Fibroblast of villous mesenchyme (primary cell): ENCODE measurements around the gene SOX5. TPM values are rescaled to one million over a fixed set of nuclear protein-coding genes. Genes with fewer than 3 reads are reported as not detected.

Experiments used
- DNase-seq: peaks from one replicate; pipeline ENCODE4 v3.0.0-alpha.2; 2010; ENCODE audit warnings: low read depth
- H3K4me3 ChIP-seq: 2 replicates; pipeline ENCODE4 v1.5.1; 2011; ENCODE audit warnings: low read depth, mild to moderate bottlenecking, low read length
- total RNA-seq: library from RNA; depleted of rRNA; stranded (reverse); fragments of >200 nt; gene quantifications from 2 replicates; pipeline ENCODE4 v1.2.3, GENCODE V29; 2012
- TF ChIP-seq, protein P1 (sequence below): IDR thresholded peaks from 2 replicates; pipeline ENCODE4 v1.5.1; 2012; ENCODE audit warnings: low read depth, mild to moderate bottlenecking, low read length; ENCODE audit not compliant: insufficient read depth

Gene SOX5
- total RNA-seq, 1 donor: 13.8 TPM

- no peak for DNase-seq
- H3K4me3 ChIP-seq: no peak overlapping the region
- TF ChIP-seq, protein P1, sequence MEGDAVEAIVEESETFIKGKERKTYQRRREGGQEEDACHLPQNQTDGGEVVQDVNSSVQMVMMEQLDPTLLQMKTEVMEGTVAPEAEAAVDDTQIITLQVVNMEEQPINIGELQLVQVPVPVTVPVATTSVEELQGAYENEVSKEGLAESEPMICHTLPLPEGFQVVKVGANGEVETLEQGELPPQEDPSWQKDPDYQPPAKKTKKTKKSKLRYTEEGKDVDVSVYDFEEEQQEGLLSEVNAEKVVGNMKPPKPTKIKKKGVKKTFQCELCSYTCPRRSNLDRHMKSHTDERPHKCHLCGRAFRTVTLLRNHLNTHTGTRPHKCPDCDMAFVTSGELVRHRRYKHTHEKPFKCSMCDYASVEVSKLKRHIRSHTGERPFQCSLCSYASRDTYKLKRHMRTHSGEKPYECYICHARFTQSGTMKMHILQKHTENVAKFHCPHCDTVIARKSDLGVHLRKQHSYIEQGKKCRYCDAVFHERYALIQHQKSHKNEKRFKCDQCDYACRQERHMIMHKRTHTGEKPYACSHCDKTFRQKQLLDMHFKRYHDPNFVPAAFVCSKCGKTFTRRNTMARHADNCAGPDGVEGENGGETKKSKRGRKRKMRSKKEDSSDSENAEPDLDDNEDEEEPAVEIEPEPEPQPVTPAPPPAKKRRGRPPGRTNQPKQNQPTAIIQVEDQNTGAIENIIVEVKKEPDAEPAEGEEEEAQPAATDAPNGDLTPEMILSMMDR: no peak
Measured at GRCh38 chr12:23600919-23601318, 348.6 kb downstream of the SOX5 start.

DNA sequence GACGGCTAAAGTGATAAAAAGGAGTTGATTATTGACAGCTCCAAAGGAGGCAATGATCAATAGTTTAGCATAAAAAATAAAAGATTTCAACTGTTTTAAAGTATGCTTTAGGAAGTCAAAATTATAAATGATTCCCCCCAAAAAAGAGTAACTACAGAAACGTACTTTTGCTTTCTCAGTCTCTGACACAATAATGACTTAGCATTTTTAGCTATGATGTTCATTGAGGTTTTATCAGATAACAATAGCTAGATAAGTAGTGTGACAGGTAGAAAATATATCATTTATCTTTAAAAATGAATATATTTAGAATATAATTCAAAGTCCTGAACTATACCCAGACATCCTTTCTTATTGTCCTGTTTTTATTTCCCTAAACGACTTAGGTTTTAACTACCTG lies 352.9 kb downstream of the SOX5 start:
- no peak overlapping the region for H3K4me3 ChIP-seq
- DNase-seq: no peak
- TF ChIP-seq, protein P1: no peak

DNA sequence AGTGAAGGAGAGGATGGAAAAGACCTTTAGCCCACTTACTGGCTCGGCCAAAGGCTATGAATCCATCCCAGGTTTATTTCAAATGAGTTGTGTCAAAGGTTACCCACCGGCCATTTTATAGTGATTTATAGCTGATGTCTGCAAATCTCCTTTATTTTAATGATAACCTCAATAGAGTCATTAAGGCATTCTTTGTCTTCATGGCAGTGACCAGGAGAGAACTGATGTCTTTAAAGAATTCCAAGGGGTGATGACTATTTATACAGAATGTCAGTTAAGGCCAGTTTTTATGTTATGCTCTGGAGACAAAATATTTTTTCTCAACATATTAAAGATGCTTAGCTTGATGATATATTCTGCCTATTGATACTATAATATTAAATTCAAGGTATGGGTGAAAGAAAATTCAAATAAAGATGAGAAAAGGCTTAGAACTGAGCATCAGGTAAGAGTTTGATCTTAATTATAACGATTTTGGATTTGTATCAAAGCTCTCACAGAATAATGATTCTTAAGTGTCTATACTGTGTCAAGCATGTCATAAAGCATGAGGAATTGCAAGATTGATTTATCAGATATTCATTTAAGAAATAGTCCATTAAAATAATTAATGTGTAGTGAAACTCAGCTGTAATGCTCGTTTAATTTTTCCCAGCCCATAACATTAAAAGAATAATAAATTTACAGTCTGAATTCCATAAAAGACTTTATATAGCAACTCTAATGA lies 361.5 kb downstream of the SOX5 start:
- TF ChIP-seq, protein P1: no peak
- DNase-seq: no peak
- no peak overlapping the region for H3K4me3 ChIP-seq

GRCh38 chr12:23585782-23586163 lies 363.7 kb downstream of the SOX5 start:
- H3K4me3 ChIP-seq: no peak overlapping the region
- DNase-seq: no peak
- TF ChIP-seq, protein P1: no peak

GRCh38 chr12:23585156-23585781 lies 364.2 kb downstream of the SOX5 start:
- H3K4me3 ChIP-seq: no peak overlapping the region
- TF ChIP-seq, protein P1: no peak
- no peak for DNase-seq

DNA sequence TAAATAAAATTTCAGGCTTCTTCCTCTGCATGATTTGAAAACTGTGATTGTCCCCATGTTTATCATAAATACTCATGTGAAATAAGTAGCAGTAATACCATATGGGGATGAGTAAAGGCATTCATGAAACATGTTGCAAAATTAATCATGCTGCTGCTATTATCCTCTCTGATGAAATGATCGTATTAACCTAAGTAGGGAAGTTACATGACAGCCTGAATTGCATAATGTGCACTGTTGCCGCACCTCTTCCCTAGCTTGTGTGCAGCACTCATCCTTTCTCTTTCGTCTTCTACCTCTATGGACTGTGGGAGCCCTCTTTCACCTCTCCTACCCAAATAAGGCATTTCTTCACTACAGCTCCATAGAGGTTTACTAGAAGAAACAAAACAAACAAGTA lies 367.6 kb downstream of the SOX5 start:
- no peak overlapping the region for H3K4me3 ChIP-seq
- DNase-seq: no peak
- TF ChIP-seq, protein P1: no peak

DNA sequence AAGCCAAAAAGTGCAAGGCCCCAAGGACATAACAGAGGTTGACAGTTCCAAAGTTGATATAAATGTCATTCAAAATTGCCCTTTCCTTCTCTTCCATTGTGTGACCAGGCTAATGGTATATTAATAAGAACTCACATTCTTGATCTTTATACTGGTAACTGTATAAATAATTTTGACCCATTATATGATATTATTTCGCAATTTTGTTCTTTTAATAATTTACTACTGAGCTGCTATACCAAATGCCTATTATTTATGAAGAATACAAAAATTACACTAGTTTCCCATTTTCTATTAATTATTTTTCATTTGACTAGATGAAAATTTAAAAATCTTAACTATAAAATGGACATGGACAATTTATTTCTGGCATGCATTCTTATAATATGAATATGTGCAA lies 370.2 kb downstream of the SOX5 start:
- DNase-seq: no peak
- TF ChIP-seq, protein P1: no peak
- no peak overlapping the region for H3K4me3 ChIP-seq
